Keratinocyte (primary cell): ENCODE data around the gene DENND6B. TPM values are rescaled to one million over a fixed set of nuclear protein-coding genes. Genes with fewer than 3 reads are reported as not detected.
"Not testable (repeated sequence)": the region's sequence is repeated elsewhere in the genome, so short reads cannot be mapped to it uniquely, and the experiment has no call there.

Experiments used
- DNase-seq: peaks from one replicate; pipeline ENCODE4 v3.0.0-alpha.2; 2011; ENCODE audit warnings: low read depth, missing footprints, low spot score
- FAIRE-seq: peaks from 2 replicates; lab custom pipeline; 2011; peaks lifted over from hg19 to GRCh38; lab: Jason Lieb, UNC
- H2AFZ ChIP-seq: 2 replicates; pipeline ENCODE4 v1.6.0; 2012; ENCODE audit warnings: low read length, control low read depth, inconsistent platforms; ENCODE audit not compliant: control insufficient read depth
- H3K27ac ChIP-seq: 2 replicates; pipeline ENCODE4 v1.5.1; 2011; ENCODE audit warnings: low read length; ENCODE audit not compliant: control insufficient read depth, insufficient read depth
- H3K27me3 ChIP-seq: 3 replicates; pipeline ENCODE4 v1.6.0; 2011; ENCODE audit warnings: low read length; ENCODE audit not compliant: control insufficient read depth, insufficient read depth; ENCODE audit errors: extremely low read depth
- H3K36me3 ChIP-seq, 2 experiments: 2 replicates in 1 of 2; 3 replicates in 1 of 2; pipeline ENCODE4 v1.5.1; 2011; ENCODE audit warnings: low read length in 2 of 2, mild to moderate bottlenecking in 1 of 2; ENCODE audit not compliant: control insufficient read depth in 2 of 2, insufficient read depth in 2 of 2; ENCODE audit errors: extremely low read depth in 1 of 2
- H3K4me1 ChIP-seq: 3 replicates; pipeline ENCODE4 v1.5.1; 2011; ENCODE audit warnings: low read length; ENCODE audit not compliant: control insufficient read depth, insufficient read depth; ENCODE audit errors: extremely low read depth
- H3K4me2 ChIP-seq: 3 replicates; pipeline ENCODE4 v1.6.0; 2011; ENCODE audit warnings: low read depth, low read length; ENCODE audit not compliant: control insufficient read depth, insufficient read depth; ENCODE audit errors: extremely low read depth
- H3K4me3 ChIP-seq, 3 experiments: fragments of 200-600 bp in 1 of 3; sonication (generic) in 1 of 3; 2 replicates in 2 of 3; 3 replicates in 1 of 3; pipeline ENCODE4 v1.5.1; 2011 to 2016; ENCODE audit warnings: low read length in 3 of 3, mild to moderate bottlenecking in 3 of 3, control low read depth in 2 of 3, inconsistent platforms in 1 of 3, low read depth in 1 of 3, mixed read lengths in 1 of 3, mixed run types in 1 of 3, moderate library complexity in 1 of 3; ENCODE audit not compliant: control insufficient read depth in 2 of 3, insufficient read depth in 2 of 3; ENCODE audit errors: extremely low read depth in 1 of 3
- H3K79me2 ChIP-seq: 2 replicates; pipeline ENCODE4 v1.6.0; 2012; ENCODE audit warnings: low read length; ENCODE audit not compliant: control insufficient read depth, insufficient read depth
- H3K9ac ChIP-seq: 3 replicates; pipeline ENCODE4 v1.6.0; 2011; ENCODE audit warnings: low read length; ENCODE audit not compliant: control insufficient read depth, insufficient read depth; ENCODE audit errors: extremely low read depth
- H3K9me1 ChIP-seq: 3 replicates; pipeline ENCODE4 v1.6.0; 2011; ENCODE audit warnings: low read length; ENCODE audit not compliant: control insufficient read depth, insufficient read depth; ENCODE audit errors: extremely low read depth
- H3K9me3 ChIP-seq: 2 replicates; pipeline ENCODE4 v1.5.1; 2012; ENCODE audit warnings: low read depth, low read length; ENCODE audit not compliant: control insufficient read depth
- H4K20me1 ChIP-seq: 3 replicates; pipeline ENCODE4 v1.6.0; 2011; ENCODE audit warnings: low read length; ENCODE audit not compliant: control insufficient read depth, insufficient read depth; ENCODE audit errors: extremely low read depth
- EZH2 ChIP-seq: IDR thresholded peaks from one replicate; pipeline ENCODE4 v1.6.1; 2012; ENCODE audit warnings: inconsistent platforms, mild to moderate bottlenecking, low read length, moderate library complexity
- dilution Hi-C: fragments of 300-500 bp; cut with MboI; formaldehyde crosslinking; loops from one replicate; pipeline ENCODE4 v1.7.0; 2020; ENCODE audit warnings: low sequenced_read_pairs; ENCODE audit not compliant: extremely low pct_ligation_motif_present
- polyA plus RNA-seq, 5 experiments: library from polyadenylated mRNA; depleted of rRNA in 3 of 5; stranded (reverse) in 3 of 5; stranded (forward) in 1 of 5; unstranded in 1 of 5; fragments of >200 nt; gene quantifications; 1 replicate in 1 of 5; 2 replicates in 3 of 5; 3 replicates in 1 of 5; pipeline versions ENCODE4 v1.2.1 to v1.2.3, GENCODE V29; 2011 to 2012; ENCODE audit warnings: missing spikeins in 2 of 5, low read depth in 1 of 5, low replicate concordance in 1 of 5
- TF ChIP-seq, protein P1 (sequence below), 3 experiments: IDR thresholded peaks in 1 of 3; conservative IDR thresholded peaks in 1 of 3; optimal IDR thresholded peaks in 1 of 3; 2 replicates in 2 of 3; 3 replicates in 1 of 3; pipeline versions ENCODE3 to v1.5.1; 2011; ENCODE audit warnings: low read length in 3 of 3, mild to moderate bottlenecking in 3 of 3, moderate library complexity in 2 of 3, control low read depth in 1 of 3, inconsistent platforms in 1 of 3; ENCODE audit not compliant: insufficient read depth in 2 of 3; ENCODE audit errors: extremely low read depth in 1 of 3

DENND6B gene
- polyA plus RNA-seq, 1 donor (not counting 4 experiments of a cell fraction or from before 2014, with no cell fraction given): 0.94 TPM

- H3K9ac ChIP-seq: no peak overlapping the region
- dilution Hi-C loops: no loop called here
Observed at GRCh38 chr22:50337262-50338041, 10.6 kb upstream of the DENND6B start.

DNA sequence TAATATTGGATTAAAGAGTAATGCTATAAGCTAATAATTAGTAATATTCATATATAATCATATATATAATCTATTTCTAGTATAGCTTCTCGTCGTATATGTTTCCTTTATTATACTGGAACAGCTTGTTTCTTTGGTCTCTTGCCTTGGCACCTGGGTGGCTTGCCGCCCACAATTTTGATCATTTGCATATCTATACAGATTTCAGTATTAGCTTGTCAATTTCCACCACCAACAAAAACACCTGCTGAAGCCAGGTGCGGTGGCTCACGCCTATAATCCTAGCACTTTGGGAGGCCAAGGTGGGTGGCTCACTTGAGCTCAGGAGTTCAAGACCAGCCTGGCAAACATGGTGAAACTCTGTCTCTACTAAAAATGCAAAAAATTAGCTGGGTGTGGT is 7.6 kb upstream of the DENND6B start:
- DNase-seq, H3K79me2 ChIP-seq, H3K4me1 ChIP-seq, H3K9me3 ChIP-seq, H3K27me3 ChIP-seq, H3K27ac ChIP-seq, H3K4me3 ChIP-seq, H3K9me1 ChIP-seq, H3K4me2 ChIP-seq, H2AFZ ChIP-seq, FAIRE-seq, H3K9ac ChIP-seq, dilution Hi-C loops, H4K20me1 ChIP-seq, H3K36me3 ChIP-seq: not testable (repeated sequence)

More at GRCh38 chr22:50337262-50338041, 10.6 kb upstream of the DENND6B start:
- Histone ChIP-seq H3K27ac (no peak overlapping the region), H2AFZ (no peak overlapping the region), H3K4me1 (no peaks in the 10 kb centered on the region), H3K9me3 (no peaks in the 10 kb centered on the region), H3K36me3 (no peaks in the 10 kb centered on the region), H3K9me1 (no peaks in the 10 kb centered on the region), H3K4me3 (no peak overlapping the region), H3K4me2 (no peak overlapping the region), H3K27me3 (no peaks in the 10 kb centered on the region), H4K20me1 (no peaks in the 10 kb centered on the region), H3K79me2 (no peaks in the 10 kb centered on the region)
- DNase-seq: no peak
- no peak for FAIRE-seq
- TF ChIP-seq, protein P1, sequence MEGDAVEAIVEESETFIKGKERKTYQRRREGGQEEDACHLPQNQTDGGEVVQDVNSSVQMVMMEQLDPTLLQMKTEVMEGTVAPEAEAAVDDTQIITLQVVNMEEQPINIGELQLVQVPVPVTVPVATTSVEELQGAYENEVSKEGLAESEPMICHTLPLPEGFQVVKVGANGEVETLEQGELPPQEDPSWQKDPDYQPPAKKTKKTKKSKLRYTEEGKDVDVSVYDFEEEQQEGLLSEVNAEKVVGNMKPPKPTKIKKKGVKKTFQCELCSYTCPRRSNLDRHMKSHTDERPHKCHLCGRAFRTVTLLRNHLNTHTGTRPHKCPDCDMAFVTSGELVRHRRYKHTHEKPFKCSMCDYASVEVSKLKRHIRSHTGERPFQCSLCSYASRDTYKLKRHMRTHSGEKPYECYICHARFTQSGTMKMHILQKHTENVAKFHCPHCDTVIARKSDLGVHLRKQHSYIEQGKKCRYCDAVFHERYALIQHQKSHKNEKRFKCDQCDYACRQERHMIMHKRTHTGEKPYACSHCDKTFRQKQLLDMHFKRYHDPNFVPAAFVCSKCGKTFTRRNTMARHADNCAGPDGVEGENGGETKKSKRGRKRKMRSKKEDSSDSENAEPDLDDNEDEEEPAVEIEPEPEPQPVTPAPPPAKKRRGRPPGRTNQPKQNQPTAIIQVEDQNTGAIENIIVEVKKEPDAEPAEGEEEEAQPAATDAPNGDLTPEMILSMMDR (optimal IDR thresholded peaks at IDR 0.05 in 1 of 3, IDR thresholded peaks at IDR 0.05 in 1 of 3, conservative IDR thresholded peaks at IDR 0.05 in 1 of 3; ENCODE audit: extremely low read depth in 1 of 3, insufficient read depth in 2 of 3, low read length in 3 of 3): no peak
- TF ChIP-seq EZH2: no peak
